Fibroblast of lung (primary cell): ENCODE measurements around the gene ACSF2.

ENCODE experiments used
- CTCF ChIP-seq, 2 donors: IDR thresholded peaks in 1 of 2; conservative IDR thresholded peaks in 1 of 2; 1 replicate in 1 of 2; 2 replicates in 1 of 2; pipeline ENCODE4 v1.5.1; 2011 to 2012; ENCODE audit warnings: low read length in 2 of 2, control low read depth in 1 of 2, inconsistent platforms in 1 of 2, low read depth in 1 of 2, mild to moderate bottlenecking in 1 of 2
- EZH2 ChIP-seq: IDR thresholded peaks from 2 replicates; pipeline ENCODE4 v1.5.1; 2012; ENCODE audit warnings: low read length, control low read depth, mild to moderate bottlenecking; ENCODE audit errors: missing control alignments

- TF ChIP-seq CTCF (conservative IDR thresholded peaks at IDR 0.05 in 1 of 2, IDR thresholded peaks at IDR 0.05 in 1 of 2; ENCODE audit: low read depth in 1 of 2, low read length in 2 of 2), result peak; percentile 32 to 46
- TF ChIP-seq EZH2, result no peak
Observed at GRCh38 chr17:50501054-50501453, 75.0 kb downstream of the ACSF2 start.
